HFF-Myc (cell line): Measurements from ENCODE around the gene COL5A1.

Source experiments
- DNase-seq: peaks from one replicate; pipeline ENCODE4 v3.0.0-alpha.2; 2011; ENCODE audit warnings: low read depth; ENCODE audit errors: extremely low read depth
- H3K4me3 ChIP-seq: replicated peaks from 2 replicates; pipeline ENCODE4 v1.5.1; 2011; ENCODE audit warnings: low read depth, mild to moderate bottlenecking, control low read depth, low read length
- TF ChIP-seq, protein P1 (sequence below): IDR thresholded peaks from 2 replicates; pipeline ENCODE4 v1.5.1; 2012; ENCODE audit warnings: mild to moderate bottlenecking, low read depth, low read length, control low read depth; ENCODE audit errors: missing control alignments

The COL5A1 gene

GRCh38 chr9:134678206-134678605 lies 36.6 kb downstream of the COL5A1 start:
- TF ChIP-seq, protein P1, sequence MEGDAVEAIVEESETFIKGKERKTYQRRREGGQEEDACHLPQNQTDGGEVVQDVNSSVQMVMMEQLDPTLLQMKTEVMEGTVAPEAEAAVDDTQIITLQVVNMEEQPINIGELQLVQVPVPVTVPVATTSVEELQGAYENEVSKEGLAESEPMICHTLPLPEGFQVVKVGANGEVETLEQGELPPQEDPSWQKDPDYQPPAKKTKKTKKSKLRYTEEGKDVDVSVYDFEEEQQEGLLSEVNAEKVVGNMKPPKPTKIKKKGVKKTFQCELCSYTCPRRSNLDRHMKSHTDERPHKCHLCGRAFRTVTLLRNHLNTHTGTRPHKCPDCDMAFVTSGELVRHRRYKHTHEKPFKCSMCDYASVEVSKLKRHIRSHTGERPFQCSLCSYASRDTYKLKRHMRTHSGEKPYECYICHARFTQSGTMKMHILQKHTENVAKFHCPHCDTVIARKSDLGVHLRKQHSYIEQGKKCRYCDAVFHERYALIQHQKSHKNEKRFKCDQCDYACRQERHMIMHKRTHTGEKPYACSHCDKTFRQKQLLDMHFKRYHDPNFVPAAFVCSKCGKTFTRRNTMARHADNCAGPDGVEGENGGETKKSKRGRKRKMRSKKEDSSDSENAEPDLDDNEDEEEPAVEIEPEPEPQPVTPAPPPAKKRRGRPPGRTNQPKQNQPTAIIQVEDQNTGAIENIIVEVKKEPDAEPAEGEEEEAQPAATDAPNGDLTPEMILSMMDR: no peak
- no peak for DNase-seq
- H3K4me3 ChIP-seq: no peak overlapping the region

DNA sequence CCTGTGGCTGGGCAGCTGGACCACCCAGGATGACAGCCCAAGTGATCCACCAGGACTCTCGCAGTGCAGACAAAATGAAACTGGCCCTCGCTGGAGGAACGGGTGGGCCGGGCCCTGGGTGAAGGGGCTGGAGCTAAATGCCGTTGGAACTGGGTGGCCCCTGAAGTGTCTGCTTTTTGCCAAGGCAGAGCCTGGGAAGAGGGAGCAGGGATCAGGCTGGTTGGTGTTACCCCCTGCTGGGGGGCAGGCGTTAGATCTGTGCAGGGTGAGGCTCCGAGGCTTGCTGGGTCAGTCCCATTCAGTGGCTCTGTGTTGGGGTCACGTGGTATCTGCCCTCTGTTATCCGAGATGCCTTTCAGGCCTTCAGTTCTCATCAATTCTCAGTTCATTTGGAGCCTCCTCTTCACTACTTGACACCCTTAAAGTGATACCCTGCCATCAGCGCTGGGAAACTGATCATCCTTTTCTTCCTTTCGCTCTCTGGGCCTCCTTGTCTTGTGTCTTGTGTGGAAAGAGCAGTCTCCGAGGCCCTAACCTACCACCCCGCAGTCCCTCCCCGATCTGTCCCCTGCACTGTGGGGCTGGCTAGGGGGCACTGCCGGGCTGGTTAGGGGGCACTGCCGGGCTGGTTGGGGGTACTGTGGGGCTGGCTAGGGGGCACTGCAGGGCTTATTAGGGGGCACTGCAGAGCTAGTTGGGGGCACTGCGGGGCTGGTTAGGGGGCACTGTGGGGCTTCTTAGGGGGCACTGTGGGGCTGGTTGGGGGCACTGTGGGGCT lies 37.3 kb downstream of the COL5A1 start:
- TF ChIP-seq, protein P1: no peak
- no peak for DNase-seq
- H3K4me3 ChIP-seq: no peak overlapping the region

GRCh38 chr9:134679616-134680392 lies 38.2 kb downstream of the COL5A1 start:
- no peak overlapping the region for H3K4me3 ChIP-seq
- TF ChIP-seq, protein P1: no peak
- DNase-seq: no peak

- no peak overlapping the region for H3K4me3 ChIP-seq
- DNase-seq: no peak
- TF ChIP-seq, protein P1: no peak
Observed at GRCh38 chr9:134680393-134681060, 38.9 kb downstream of the COL5A1 start.

- H3K4me3 ChIP-seq: no peak overlapping the region
- TF ChIP-seq, protein P1: no peak
- DNase-seq: no peak
Observed at GRCh38 chr9:134681061-134681661, 39.6 kb downstream of the COL5A1 start.

DNA sequence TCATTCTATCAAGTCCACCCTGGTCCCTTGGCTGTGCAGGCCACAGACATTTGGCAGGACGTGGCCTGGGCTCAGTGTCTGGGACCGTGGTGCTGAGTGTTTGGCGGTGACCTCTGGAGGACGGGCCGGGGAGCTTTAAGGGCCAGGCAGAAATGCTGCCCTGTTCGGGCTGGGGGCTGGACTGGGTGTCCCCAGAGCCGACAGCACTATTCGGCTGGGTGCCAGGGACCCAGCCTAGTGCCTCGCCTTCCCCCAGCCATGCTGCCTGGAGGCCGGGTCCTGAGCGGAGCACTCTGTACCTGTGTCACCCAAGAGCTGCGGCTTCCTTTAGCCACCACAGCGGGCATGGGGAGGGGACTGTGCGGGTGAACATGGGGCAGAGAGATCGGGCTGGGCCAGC lies 40.4 kb downstream of the COL5A1 start:
- TF ChIP-seq, protein P1: no peak
- H3K4me3 ChIP-seq: no peak overlapping the region
- no peak for DNase-seq
